HT1080 (cell line): ENCODE data around the gene VPS41. TPM values are rescaled to one million over a fixed set of nuclear protein-coding genes. Genes with fewer than 3 reads are reported as not detected.
"Not testable (repeated sequence)": the region's sequence is repeated elsewhere in the genome, so short reads cannot be mapped to it uniquely, and the experiment has no call there.

Experiments
- DNase-seq: peaks from one replicate; pipeline ENCODE4 v3.0.0-alpha.2; 2015; ENCODE audit warnings: low read depth
- polyA plus RNA-seq, 2 experiments: library from polyadenylated mRNA; depleted of rRNA; stranded (reverse); fragments of >200 nt; gene quantifications; 2 replicates each; pipeline ENCODE4 v1.2.3, GENCODE V29; 2015
- total RNA-seq: library from RNA; depleted of rRNA; stranded (reverse); fragments of >200 nt; shearing (Covaris generic); gene quantifications from 2 replicates; pipeline ENCODE4 v1.2.3, GENCODE V29; 2014; rRNA removed

The VPS41 gene
- 13.7 and 19.9 TPM in 2 replicates for total RNA-seq
- 18.2 and 20.2 TPM in 2 replicates for polyA plus RNA-seq (2015; cell fraction: cytosol; rRNA removed)
- polyA plus RNA-seq (2015; cell fraction: nucleus; rRNA removed): 70.0 and 73.9 TPM in 2 replicates

DNA sequence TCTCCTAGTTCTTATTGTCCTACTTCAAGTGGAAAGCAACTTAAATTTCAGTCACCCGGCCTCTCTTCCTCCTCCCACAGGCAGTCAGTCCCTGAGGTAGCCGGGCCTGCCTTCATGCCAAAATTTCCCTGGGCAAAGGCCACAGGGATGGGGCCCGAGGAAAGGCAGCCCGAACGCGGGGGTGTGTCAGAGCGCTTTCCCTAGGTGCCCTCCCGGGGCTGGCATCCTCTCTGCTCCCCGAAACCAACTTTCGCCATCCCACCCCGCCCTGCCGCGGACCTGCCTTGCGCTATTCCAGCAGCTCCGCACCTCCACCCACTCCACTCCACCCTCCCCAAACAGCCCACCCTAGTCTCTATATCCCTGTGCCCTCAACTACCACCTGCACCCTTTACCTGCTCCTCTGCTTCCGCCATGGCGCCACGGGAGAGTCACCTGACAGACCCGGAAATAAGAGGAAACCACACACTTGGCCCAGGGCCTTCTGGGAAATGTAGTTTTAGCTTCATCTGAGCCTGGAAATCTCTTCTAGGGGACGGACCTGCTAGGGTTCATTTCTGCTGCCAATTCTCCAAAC, at the start of gene VPS41:
VPS41 (minus strand) TSS at position 433 of the 577 bp plus-strand sequence; CDS start at position 416, 17 bp downstream.
- DNase-seq: peak; percentile 71

DNA sequence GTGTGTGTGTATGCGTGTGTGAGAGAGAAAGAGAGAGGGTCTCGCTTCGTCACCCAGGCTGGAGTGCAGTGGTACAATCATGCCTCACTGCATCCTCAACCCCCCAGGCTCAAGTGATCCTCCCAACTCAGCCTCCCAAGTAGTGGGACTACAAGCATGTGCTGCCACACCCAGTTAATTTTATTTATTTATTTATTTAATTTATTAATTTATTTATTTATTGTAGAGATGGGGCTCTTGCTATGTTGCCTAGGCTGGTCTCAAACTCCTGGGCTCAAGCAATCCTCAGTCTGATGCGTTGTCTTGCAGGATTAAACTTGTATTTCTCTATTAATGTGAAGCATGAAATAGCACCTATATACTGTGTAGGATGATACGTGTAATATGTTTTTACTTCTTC, 46.9 kb upstream of the VPS41 start:
- no peak for DNase-seq

DNA sequence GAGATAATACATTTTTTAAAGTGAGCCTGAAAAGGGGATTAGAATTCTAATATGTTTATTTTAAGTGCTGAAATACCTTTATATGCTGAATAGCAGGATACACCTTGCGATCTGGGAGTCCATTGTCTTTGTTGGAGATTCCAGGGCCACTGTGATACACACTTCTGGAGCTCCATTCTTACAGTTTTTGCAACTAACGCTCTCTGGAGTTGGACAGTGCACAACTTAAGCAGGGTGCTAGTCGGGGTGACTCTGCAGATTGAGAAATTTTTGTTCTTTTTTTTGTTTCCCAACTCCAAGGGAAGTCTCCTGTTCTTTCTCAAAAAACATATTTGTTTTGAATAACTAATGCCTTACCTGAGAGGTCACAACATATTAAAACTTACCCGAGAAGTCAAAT, 45.0 kb upstream of the VPS41 start:
- DNase-seq: no peak

DNA sequence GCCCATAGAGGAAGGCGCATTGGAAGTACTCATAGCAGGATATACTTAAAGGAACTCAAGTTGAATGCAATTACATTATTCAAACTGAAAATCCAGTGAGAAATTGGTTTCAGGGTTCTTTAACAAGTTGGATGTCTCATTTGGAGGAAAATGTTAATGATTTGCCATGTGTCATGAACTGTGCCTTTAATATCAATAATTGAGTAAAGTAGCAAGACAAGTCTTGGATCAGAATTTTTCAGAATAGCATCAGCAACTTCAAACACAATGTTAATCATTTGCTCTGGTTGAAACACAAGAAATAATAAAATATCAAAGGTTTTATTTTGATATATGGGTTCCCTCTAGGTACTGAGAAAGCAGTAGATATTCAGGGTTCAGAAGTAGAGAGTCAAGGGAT, 44.2 kb upstream of the VPS41 start:
- no peak for DNase-seq

DNA sequence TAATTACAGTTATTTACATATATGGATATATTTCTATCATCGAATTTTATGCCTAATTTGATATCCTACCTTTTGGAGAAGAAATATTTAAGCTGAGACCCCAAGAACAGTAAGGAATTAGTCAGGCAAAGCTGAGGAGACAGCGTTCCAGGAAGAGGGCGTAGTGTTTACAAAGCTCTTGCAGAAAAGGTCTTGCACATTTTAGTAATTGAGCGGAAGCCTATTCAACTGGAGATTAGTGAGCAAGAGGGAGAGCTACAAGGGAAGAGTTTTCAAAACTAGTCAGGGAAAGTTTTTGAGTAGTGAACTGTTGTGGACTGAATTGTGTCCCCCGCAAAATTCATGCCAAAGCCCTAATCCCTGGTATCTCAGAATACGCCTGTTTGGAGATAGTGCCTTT, 42.2 kb upstream of the VPS41 start:
- DNase-seq: no peak

DNA sequence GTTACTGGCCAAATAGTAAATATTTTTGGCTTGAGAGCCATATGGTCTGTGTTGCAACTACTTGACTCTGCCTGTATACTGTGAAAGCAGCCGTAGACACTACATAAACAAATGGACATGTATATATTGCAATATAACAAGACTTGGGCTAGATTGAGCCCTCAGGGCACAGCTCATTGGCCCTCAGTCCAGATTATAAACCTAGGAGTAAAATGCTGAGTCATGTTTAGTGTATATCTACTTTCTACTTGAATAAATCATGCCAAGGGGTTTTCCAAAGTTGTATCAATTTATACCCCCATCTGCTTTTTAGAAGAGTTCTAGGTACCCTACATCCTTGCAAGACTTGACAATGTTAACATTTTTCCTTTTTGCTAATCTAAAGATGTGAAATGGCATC, 41.3 kb upstream of the VPS41 start:
- DNase-seq: no peak

DNA sequence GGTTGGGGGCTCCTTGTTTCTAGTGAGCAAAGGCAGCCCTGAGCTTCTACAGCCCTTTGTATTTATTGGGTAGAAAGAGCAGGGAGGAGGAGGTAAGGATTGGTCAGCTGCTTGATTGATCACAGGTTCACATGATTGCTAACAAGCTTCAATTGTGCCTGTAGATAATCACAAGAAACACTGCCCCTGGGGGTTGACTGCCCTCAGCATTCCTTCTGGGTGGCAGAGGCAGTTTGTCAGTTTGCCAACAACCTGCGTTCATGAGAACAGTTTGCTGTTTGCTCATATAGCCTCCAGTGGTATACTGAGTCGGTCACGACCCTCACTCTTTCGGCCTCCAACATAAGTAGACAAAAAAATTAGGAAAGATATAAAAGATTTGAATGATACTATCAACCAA, 38.5 kb upstream of the VPS41 start:
- not testable (repeated sequence) for DNase-seq

DNA sequence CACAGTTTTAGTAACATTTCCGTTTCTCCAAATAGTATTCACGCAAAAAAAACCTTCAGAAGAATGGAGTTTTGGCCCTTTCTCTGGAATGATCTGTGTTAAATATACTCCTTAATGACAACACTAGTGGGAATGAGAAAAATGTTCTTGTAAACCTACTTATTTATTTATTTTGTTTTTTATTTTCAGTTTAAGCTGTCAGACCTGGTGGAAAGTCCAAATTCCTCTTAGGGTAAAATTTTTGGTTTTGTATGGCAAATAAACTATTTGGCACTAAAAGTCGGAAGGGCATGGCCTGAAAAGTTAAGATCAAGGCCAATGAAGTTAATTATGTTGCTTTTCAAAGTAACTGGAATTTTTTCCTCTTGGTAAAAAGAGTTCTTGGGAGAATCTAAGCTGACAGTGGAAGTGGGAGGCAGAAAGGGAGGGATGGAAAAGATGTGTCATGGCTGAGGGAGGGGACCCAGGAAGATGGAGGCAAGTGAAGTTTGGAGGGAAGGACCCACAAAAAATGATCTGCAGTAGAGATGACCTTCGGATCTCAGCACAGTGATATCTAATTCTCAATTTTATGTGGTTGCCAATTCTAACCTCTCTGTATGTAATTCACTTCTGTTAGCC, 33.5 kb upstream of the VPS41 start:
- DNase-seq: no peak

DNA sequence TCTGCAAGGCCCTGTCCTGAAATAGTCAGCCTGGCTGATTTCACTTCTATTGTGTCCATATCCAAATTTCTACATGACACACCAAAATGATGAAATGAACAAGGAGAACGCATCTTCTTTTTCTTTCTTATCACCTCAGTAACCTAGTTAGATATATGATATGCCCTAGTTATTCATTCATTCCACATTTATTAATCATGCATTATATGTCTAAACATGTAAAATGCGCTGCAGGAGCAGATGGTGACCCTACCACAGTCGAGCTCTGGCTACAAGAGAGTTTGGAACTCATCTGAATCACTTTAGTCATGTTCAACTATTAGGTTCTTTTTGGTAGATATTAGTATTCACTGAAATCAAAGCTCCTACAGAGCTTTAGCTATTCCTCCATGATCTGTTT, 31.8 kb upstream of the VPS41 start:
- DNase-seq: no peak

DNA sequence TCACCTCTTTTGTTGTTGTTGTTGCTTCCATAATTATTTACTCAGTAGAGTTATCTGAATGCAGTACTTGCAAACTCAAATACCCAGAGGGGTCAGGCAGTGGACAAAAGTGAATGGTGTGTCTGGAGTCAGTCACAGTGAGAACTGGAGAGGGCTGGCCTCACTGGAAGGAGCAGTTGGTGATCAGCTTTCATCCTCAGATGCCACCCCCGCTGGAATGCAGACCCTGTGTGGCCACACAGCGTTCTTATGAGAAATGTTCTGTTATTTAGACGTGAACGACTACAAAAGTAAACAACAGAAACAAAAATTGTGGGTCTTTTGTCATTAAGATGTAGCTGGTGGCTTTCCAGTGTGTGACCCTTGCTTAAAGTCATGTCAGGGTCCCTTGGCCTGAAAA, 29.6 kb upstream of the VPS41 start:
- DNase-seq: no peak

DNA sequence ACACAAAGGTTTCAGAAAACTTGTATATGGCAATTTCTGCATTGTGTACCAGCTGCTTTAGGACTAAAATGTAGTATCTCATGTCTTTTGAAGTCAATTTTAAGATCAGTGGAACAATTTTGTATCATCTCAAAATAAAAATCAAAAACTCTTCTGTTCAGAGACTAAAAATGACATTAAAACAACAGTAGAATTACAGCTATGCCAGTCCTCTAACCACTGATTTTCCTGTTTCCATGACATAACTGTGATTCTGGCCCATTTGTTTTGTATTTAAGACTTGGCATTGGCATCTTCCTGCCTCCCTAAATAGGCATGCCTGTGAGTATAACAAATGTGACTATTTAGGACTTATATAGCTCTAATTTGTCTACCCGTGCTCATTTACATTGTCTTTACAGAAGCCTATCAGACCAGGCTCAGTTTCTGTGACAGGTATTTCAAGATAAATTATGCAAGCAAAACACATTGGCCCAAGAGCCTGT, 29.1 kb upstream of the VPS41 start:
- no peak for DNase-seq

DNA sequence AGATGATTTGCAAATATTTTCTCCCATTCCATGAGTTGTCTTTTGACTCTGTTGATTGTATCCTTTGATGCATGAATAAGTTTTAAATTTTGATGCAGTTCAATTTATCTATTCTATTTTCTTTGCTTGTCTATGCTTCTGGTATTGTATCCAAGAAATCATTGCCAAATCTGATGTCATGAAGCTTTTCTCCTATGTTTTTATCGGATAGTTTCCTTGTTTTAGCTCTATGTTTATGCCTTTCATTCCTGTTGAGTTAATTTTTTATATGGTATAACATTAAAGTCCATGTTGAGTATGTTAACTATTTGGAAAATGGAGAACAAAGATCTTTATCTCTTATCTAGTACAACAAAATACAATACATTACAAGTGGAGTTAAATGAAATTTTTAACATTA, 27.6 kb upstream of the VPS41 start:
- no peak for DNase-seq

DNA sequence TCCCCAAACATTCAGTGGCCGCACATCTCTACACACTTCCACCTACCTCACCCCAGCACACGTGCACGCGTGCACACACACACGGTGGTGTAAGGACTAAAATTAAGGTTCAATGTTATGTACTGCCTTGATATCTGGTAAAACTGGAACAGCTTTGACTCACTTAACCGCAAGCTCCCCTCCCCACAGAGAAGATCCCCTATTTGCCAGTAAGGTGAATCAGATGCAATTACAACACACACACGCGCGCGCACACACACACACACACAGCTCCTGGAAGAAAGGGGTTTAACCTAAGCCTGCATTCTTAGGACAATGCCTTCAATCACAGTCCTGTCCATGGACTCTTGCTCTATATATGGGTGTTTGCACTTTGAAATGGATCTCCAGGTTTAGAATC, 25.5 kb upstream of the VPS41 start:
- peak; percentile 78 for DNase-seq

DNA sequence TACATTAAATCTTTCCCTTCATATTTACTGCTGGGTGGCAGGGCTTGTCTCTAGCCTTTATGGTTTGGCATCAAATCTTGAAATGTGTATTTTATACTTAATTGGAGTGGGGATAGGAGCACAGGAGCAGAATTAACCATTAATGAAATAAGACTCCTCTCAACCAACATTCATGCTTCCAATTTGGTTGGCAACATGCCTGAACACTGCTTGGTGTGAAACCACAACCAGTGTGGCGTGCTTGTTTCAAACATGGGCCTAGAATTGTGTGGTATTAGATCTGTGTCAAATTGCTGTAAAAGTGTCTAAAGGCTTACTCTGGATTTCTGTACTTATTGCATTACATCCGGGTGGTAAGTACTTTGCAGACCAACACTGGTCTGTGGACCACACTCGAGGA, 25.1 kb upstream of the VPS41 start:
- no peak for DNase-seq

DNA sequence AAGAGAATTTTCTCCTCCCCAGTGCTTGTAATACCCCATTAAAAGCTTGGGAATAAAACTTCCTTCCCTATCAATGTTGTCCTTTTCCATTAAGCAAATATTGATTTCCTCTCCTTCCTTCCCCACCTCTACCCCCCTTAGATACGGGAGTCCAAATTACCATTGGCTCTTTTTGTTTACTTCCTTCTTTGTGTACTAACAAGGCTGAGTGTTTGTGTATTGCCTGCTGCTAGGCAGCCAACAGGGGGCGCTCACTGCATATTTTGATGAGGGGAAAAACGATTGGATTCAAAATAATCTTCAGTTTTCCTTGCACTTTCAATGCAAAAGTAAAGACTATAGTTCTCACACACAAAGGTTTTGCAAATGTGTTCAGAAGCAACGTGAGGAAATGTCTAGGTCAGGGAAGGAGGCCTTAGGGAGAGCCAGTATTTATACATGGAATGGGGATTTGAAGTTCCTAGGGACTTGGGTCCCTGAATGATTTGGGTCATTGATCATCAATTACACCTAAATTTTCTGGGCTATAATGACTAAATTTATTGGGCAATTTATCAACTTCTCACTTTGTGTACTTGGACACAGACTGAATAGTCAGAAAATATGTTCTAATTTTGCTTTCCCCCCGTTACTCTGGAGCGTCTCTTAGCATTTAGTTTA, 23.6 kb upstream of the VPS41 start:
- DNase-seq: peak; percentile 11

DNA sequence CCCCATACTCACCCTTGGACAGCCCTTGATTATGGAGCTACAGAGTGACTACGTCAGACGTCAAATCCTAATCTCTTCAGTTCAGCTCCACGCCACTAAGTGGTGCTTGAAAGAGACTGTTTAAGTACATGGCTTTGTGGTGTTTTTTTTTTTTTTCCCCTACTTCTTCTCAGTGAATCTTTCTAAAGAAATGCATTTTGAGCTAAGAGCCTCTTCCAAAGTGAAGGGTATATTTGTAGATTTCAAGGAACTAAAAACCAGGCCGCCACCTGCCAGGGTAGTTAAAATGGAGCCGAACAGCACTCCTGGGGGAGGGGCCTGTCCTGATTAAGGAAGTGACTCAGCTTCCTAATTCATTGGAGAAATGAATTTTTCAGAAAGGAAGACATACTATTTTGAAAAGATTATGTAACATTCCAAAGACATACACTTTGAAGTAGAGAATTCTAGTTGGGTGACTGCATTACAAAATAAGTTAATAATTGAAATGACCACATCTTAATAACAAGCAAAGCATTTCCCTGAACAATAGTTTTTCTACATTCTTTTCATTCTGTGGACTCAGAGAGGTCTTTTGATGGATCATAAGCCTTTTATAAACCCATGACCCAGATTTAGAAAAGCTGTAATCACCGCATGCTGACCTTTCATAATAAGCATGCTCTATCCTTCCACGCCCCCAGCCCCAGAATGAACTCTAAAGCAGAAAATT, 20.6 kb upstream of the VPS41 start:
- peak; percentile 4 for DNase-seq

DNA sequence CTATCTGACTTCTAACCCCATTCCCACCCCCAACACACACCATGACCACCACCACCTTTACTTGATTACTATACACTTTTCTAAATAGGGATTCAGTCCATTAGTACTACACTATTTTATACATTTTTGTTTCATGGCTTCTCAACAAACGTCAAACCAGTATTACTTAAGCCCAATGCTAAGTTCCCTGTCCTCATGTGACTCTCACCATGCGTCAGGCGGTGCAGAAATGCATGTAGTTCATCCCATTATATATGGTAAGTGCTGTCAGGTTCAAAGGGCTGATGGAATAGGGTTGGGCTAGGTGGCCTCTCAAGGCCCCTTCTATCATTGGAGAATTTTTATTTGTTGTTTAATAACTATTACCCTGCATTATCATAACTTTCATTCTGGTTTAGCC, 19.5 kb upstream of the VPS41 start:
- no peak for DNase-seq

DNA sequence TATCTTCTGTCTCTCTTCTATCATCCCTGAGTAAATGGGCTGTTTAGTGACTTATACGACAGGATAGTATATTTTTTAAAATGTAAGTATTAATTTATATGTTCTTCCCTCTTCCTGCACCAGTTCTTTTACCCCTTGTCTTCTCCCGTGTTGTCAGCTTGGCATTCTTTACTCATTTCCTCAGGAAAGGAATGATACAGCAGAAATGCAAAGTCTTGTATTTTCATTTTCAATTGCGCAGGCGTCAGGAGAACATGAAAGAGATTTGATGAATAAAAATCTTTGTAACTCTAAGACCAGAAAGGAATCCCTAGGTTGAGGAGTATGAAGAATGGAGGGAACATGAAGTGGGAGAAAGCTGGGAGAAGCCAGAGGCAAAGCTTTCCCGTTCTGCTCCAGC, 18.8 kb upstream of the VPS41 start:
- no peak for DNase-seq

DNA sequence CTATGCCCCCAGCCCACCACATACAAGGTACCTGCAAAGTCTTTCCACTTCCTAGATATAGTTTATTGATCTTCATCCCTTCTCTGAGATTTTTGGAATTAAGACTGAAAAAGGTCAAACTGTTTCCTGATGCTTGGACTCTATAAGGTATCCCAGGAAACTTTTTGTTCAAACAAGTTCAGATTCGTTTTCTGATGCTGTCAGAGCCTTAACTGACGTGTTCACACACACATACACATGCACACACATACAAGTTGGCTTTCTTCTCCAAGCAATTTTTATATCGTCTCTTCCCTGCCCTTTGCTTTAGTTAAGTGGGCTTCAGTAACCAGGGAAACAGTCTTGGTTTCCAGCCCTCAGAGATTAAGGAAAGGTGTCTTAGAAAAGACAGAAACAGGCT, 11.7 kb upstream of the VPS41 start:
- no peak for DNase-seq

DNA sequence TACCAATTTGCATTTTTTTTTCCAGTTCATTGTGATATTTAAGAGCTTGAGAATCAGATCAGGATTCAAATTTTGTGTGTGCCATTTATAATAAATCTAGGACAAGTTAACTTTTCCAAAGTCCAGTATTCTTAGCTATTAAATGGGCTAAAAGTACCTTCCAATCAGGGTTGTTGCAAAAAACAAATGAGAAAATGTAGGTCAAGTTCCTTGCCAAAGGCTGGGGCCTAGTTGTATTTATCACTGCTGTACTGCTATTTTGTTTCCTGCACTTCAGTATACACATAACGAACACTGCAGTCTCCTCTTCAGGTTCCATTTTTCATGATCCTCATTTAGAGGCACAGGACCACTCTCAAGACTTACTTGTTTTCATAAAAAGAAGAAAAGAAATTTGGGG, 7.4 kb upstream of the VPS41 start:
- DNase-seq: no peak

DNA sequence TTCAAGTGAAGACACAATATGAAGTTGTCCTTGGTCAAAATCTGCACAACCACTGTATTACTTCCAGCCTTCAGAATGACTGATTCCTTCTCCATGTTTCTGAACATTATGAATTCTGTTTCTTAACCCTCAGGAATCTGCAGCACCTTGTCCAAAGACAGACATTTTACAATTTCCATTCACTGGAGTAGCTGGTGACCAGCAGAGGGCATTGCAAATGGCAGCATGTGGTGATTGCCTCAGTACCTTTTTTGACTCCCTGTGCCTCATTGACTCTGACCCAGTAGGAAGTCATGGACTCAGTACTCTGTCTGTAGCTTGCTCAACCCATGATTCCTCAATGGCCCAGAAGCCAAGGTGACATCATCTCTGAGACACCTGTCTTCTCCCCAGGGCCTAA, 879 bp upstream of the VPS41 start:
- DNase-seq: no peak

DNA sequence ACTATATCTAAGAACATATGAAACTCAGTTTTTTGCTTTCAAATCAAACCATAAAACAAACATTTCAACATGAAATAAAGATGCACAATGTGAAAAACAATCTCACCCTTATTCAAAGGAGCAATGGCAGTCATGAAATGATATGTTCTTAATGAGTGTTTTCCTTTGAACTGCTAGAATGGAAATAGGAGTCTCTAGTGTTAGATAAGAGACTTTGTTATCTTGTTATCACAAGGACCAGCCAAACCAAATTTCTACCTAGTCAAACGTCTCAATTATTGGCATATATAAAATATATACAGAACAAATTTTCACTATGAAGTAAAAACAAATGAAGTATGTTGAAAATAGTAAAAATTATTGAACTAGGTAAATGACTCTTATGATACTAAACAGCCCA, 1.2 kb downstream of the VPS41 start:
- no peak for DNase-seq
